Smooth muscle cell (in vitro differentiated cells): ENCODE results near the gene PLA2G4F. TPM values are rescaled to one million over a fixed set of nuclear protein-coding genes. Genes with fewer than 3 reads are reported as not detected.

Experiments used
- DNase-seq: peaks from one replicate; lab custom pipeline; 2025; ENCODE audit not compliant: unreplicated experiment; lab: John Stamatoyannopoulos, UW
- H2AFZ ChIP-seq: fragments of 200-600 bp; sonication (generic); 2 replicates; pipeline ENCODE4 v1.6.0; 2016; ENCODE audit warnings: antibody characterized with exemption, low read depth, mild to moderate bottlenecking
- H3F3A ChIP-seq: fragments of 200-600 bp; sonication (generic); 2 replicates; pipeline ENCODE4 v1.6.0; 2017; ENCODE audit warnings: antibody characterized with exemption, low read depth
- H3K27ac ChIP-seq: fragments of 200-600 bp; sonication (generic); 2 replicates; pipeline ENCODE4 v1.5.1; 2016; ENCODE audit warnings: low read depth, mild to moderate bottlenecking
- H3K27me3 ChIP-seq: fragments of 200-600 bp; sonication (generic); 2 replicates; pipeline ENCODE4 v1.6.1; 2016; ENCODE audit warnings: low read depth, mild to moderate bottlenecking
- H3K36me3 ChIP-seq: fragments of 200-600 bp; sonication (generic); 2 replicates; pipeline ENCODE4 v1.5.1; 2016; ENCODE audit warnings: low read depth
- H3K4me1 ChIP-seq: fragments of 200-600 bp; sonication (generic); 2 replicates; pipeline ENCODE4 v1.5.1; 2016; ENCODE audit warnings: low read depth
- H3K4me2 ChIP-seq: fragments of 200-600 bp; sonication (generic); 2 replicates; pipeline ENCODE4 v1.6.0; 2016; ENCODE audit warnings: mild to moderate bottlenecking
- H3K4me3 ChIP-seq: fragments of 200-600 bp; sonication (generic); 2 replicates; pipeline ENCODE4 v1.5.1; 2016; ENCODE audit warnings: mild to moderate bottlenecking
- H3K79me2 ChIP-seq: fragments of 200-600 bp; sonication (generic); 2 replicates; pipeline ENCODE4 v1.6.0; 2016; ENCODE audit warnings: low read depth, mild to moderate bottlenecking
- H3K9ac ChIP-seq: fragments of 200-600 bp; sonication (generic); 2 replicates; pipeline ENCODE4 v1.6.0; 2016; ENCODE audit warnings: low read depth
- H3K9me3 ChIP-seq: fragments of 200-600 bp; sonication (generic); replicated peaks from 2 replicates; pipeline ENCODE4 v1.5.1; 2016; ENCODE audit warnings: low read depth
- H4K20me1 ChIP-seq: fragments of 200-600 bp; sonication (generic); 2 replicates; pipeline ENCODE4 v1.6.0; 2016; ENCODE audit warnings: low read depth
- CTCF ChIP-seq: fragments of 200-600 bp; sonication (generic); IDR thresholded peaks from 2 replicates; pipeline ENCODE4 v1.5.1; 2017; ENCODE audit warnings: borderline replicate concordance, mild to moderate bottlenecking, antibody characterized with exemption; ENCODE audit not compliant: insufficient read depth, poor library complexity, severe bottlenecking
- WGBS: methylation state at CpG from one replicate; pipeline ENCODE4 v1.1.7; 2016; ENCODE audit warnings: low lambda C conversion rate; 5-methylcytosine and 5-hydroxymethylcytosine counted together
- polyA plus RNA-seq: library from polyadenylated mRNA; unstranded; fragments of >200 nt; fragmentation: Nextera tagmentation; extraction: Ambion mirVana; gene quantifications from 2 replicates; pipeline ENCODE4 v1.2.1, GENCODE V29; 2016
- total RNA-seq: library from RNA; depleted of rRNA; stranded (reverse); fragments of >200 nt; gene quantifications from 2 replicates; pipeline ENCODE4 v1.2.3, GENCODE V29; 2014

PLA2G4F gene
- total and polyA plus RNA-seq, 2 experiments from 2014 or later, result 0.46 to 1.3 TPM

GRCh38 chr15:42129364-42129763, 27.1 kb downstream of the PLA2G4F start:
- Histone ChIP-seq H3K9me3 (no peaks in the 10 kb centered on the region), H3K4me2 (no peak overlapping the region), H3F3A (no peaks in the 10 kb centered on the region), H3K9ac (no peak overlapping the region), H2AFZ (no peak overlapping the region), H3K36me3 (no peaks in the 10 kb centered on the region), H3K4me1 (no peaks in the 10 kb centered on the region), H3K27ac (no peak overlapping the region), H3K79me2 (no peaks in the 10 kb centered on the region), H4K20me1 (no peaks in the 10 kb centered on the region), H3K27me3 (peaks cover 22% of the 10 kb centered on the region), H3K4me3 (no peak overlapping the region)
- WGBS, result 74% methylated on average over 2 of the region's 2 CpGs
- no peak for TF ChIP-seq CTCF
- no peak for DNase-seq

GRCh38 chr15:42128476-42128875, 28.0 kb downstream of the PLA2G4F start:
- no peaks in the 10 kb centered on the region for H3F3A ChIP-seq
- H3K4me1 ChIP-seq, result no peaks in the 10 kb centered on the region
- no peaks in the 10 kb centered on the region for H3K9me3 ChIP-seq
- 89% methylated on average over 3 of the region's 6 CpGs for WGBS
- no peak overlapping the region for H3K27ac ChIP-seq
- H2AFZ ChIP-seq, result no peak overlapping the region
- no peak overlapping the region for H3K4me3 ChIP-seq
- TF ChIP-seq CTCF, result no peak
- no peaks in the 10 kb centered on the region for H4K20me1 ChIP-seq
- no peak overlapping the region for H3K4me2 ChIP-seq
- H3K36me3 ChIP-seq, result no peaks in the 10 kb centered on the region
- DNase-seq, result no peak
- peaks cover 22% of the 10 kb centered on the region for H3K27me3 ChIP-seq
- H3K79me2 ChIP-seq, result no peaks in the 10 kb centered on the region
- H3K9ac ChIP-seq, result no peak overlapping the region

GRCh38 chr15:42123546-42123945, 32.9 kb downstream of the PLA2G4F start:
- no peaks in the 10 kb centered on the region for H4K20me1 ChIP-seq
- no peak for TF ChIP-seq CTCF
- H3K9ac ChIP-seq, result no peak overlapping the region
- H3K79me2 ChIP-seq, result no peaks in the 10 kb centered on the region
- no peak for DNase-seq
- no peak overlapping the region for H2AFZ ChIP-seq
- no peak overlapping the region for H3K4me3 ChIP-seq
- H3K4me2 ChIP-seq, result no peak overlapping the region
- 63% methylated on average over 3 of the region's 3 CpGs for WGBS
- no peaks in the 10 kb centered on the region for H3K4me1 ChIP-seq
- no peaks in the 10 kb centered on the region for H3F3A ChIP-seq
- no peaks in the 10 kb centered on the region for H3K27me3 ChIP-seq
- H3K9me3 ChIP-seq, result no peaks in the 10 kb centered on the region
- H3K27ac ChIP-seq, result no peak overlapping the region
- no peaks in the 10 kb centered on the region for H3K36me3 ChIP-seq

GRCh38 chr15:42121682-42122081, 34.8 kb downstream of the PLA2G4F start:
- no peak for DNase-seq

More at GRCh38 chr15:42121682-42122081, 34.8 kb downstream of the PLA2G4F start:
- Histone ChIP-seq H3K36me3 (no peaks in the 10 kb centered on the region), H2AFZ (no peak overlapping the region), H3K4me3 (no peak overlapping the region), H3K79me2 (no peaks in the 10 kb centered on the region), H3K4me2 (no peak overlapping the region), H3K27me3 (no peaks in the 10 kb centered on the region), H3K9ac (no peak overlapping the region), H3K4me1 (no peaks in the 10 kb centered on the region), H3F3A (no peaks in the 10 kb centered on the region), H4K20me1 (no peaks in the 10 kb centered on the region), H3K27ac (no peak overlapping the region), H3K9me3 (no peaks in the 10 kb centered on the region)
- no peak for TF ChIP-seq CTCF
- 92% methylated on average over 2 of the region's 2 CpGs for WGBS
